Measurements from ENCODE around the gene PIK3R5. TPM values are rescaled to one million over a fixed set of nuclear protein-coding genes. Genes with fewer than 3 reads are reported as not detected.

Gene PIK3R5
- total RNA-seq, 1 donor from 2014 or later: 2.1 TPM

DNA sequence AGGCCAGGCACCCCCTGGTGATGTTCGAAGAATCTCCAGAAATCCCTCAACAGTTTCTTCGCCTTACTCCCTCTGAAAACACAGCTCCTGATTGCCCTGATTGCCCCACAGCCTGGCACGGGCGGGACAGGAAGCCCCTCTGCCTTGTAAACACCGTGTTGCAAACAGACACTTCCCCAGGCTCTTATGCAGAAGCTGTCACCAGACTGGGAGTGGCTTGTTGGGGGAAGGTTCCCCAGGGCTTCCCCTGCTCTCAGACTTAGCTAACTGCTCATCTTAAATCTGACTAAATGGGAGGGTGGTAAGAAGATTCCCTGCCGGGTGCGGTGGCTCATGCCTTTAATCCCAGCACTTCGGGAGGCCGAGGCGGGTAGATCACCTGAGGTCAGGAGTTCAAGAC lies 11.2 kb downstream of the PIK3R5 start:
- Histone ChIP-seq H3K9me3 (ENCODE audit: control insufficient read depth in 3 of 3, low read length in 3 of 3) (peaks cover 0 to 5% (median 0%) of the 10 kb centered on the region in 3 donors), H3K27ac (ENCODE audit: low read depth, low read length) (peak overlapping the region; percentile 20), H3K4me3 (ENCODE audit: low read length in 3 of 3) (no peak overlapping the region), H3K4me1 (ENCODE audit: control insufficient read depth in 3 of 3, insufficient read depth in 3 of 3, low read length in 3 of 3) (peaks cover 0 to 6% (median 0%) of the 10 kb centered on the region in 3 donors), H3K36me3 (ENCODE audit: control insufficient read depth in 3 of 3, insufficient read depth in 3 of 3, low read length in 3 of 3) (no peaks in the 10 kb centered on the region), H3K27me3 (ENCODE audit: control insufficient read depth in 3 of 3, insufficient read depth in 3 of 3, low read length in 3 of 3) (peaks cover 0 to 23% (median 3%) of the 10 kb centered on the region in 3 donors), H3K9ac (ENCODE audit: low read depth in 1 of 3, low read length in 3 of 3) (no peak overlapping the region)

DNA sequence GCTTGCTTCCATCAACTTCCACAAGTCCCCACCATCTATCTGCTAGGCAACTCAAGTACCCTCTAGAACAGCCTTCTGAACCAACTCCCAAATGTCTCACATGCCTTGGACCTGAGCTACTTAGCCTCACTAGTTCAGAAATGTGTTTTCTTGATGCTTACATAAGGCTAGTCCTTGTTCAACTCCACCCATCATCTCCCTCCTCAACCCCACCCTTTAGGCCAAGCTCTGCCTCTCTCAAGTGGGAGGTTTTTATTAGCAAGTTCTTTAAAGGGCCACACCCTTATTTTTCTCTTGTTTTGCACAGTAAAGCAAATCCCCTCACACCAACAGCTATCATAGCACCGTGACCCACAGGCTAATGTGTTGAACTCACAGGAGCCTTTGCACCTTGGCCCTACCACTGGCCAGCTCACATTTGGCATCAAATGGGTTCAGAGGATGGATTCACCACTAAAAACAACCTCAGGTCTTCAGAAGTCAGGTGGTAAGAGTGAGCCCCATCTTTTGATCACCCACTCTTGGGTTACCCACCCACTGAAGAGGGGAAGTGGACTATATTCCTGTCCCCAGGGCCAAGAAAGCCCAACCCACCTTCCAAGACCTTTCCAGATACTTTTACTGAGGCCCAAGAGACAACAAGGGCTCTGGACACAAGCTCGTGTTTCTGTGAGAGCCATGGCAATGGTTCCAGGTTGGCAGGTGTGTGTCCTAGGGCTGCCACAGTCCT lies 12.2 kb downstream of the PIK3R5 start:
- H3K9ac ChIP-seq (ENCODE audit: low read depth in 1 of 3, low read length in 3 of 3): no peak overlapping the region
- peaks cover 0 to 19% (median 0%) of the 10 kb centered on the region in 3 donors for H3K27me3 ChIP-seq (ENCODE audit: control insufficient read depth in 3 of 3, insufficient read depth in 3 of 3, low read length in 3 of 3)
- no peak overlapping the region for H3K4me3 ChIP-seq (ENCODE audit: low read length in 3 of 3)
- H3K4me1 ChIP-seq (ENCODE audit: control insufficient read depth in 3 of 3, insufficient read depth in 3 of 3, low read length in 3 of 3): peaks cover 0 to 6% (median 0%) of the 10 kb centered on the region in 3 donors
- no peaks in the 10 kb centered on the region for H3K36me3 ChIP-seq (ENCODE audit: control insufficient read depth in 3 of 3, insufficient read depth in 3 of 3, low read length in 3 of 3)
- peaks cover 0 to 5% (median 0%) of the 10 kb centered on the region in 3 donors for H3K9me3 ChIP-seq (ENCODE audit: control insufficient read depth in 3 of 3, low read length in 3 of 3)
- H3K27ac ChIP-seq (ENCODE audit: low read depth, low read length): peak overlapping the region; percentile 20

DNA sequence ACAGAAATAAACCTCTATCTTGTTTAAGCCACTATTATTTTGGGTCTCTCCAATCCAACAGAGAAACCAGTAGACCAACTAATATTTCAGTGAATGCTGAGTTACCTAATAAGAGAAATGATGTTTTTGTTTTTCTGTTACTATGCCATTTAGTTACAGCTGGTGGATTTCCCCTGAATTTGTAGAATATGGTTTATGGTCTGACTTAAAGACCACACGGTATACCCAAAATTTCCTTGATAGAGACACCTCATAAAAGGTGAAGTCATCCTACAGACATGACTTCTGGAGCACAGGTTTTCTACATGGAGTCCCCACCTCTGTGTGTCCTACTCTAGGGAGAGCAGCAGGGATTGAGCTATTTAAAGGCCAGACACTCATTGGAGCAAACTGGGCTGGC lies 13.3 kb downstream of the PIK3R5 start:
- H3K9me3 ChIP-seq (ENCODE audit: control insufficient read depth in 3 of 3, low read length in 3 of 3): peaks cover 0 to 5% (median 0%) of the 10 kb centered on the region in 3 donors
- peaks cover 0 to 6% (median 0%) of the 10 kb centered on the region in 3 donors for H3K4me1 ChIP-seq (ENCODE audit: control insufficient read depth in 3 of 3, insufficient read depth in 3 of 3, low read length in 3 of 3)
- H3K9ac ChIP-seq (ENCODE audit: low read depth in 1 of 3, low read length in 3 of 3): no peak overlapping the region
- H3K4me3 ChIP-seq (ENCODE audit: low read length in 3 of 3): no peak overlapping the region
- H3K36me3 ChIP-seq (ENCODE audit: control insufficient read depth in 3 of 3, insufficient read depth in 3 of 3, low read length in 3 of 3): no peaks in the 10 kb centered on the region
- H3K27ac ChIP-seq (ENCODE audit: low read depth, low read length): no peak overlapping the region
- peaks cover 0 to 19% (median 0%) of the 10 kb centered on the region in 3 donors for H3K27me3 ChIP-seq (ENCODE audit: control insufficient read depth in 3 of 3, insufficient read depth in 3 of 3, low read length in 3 of 3)

DNA sequence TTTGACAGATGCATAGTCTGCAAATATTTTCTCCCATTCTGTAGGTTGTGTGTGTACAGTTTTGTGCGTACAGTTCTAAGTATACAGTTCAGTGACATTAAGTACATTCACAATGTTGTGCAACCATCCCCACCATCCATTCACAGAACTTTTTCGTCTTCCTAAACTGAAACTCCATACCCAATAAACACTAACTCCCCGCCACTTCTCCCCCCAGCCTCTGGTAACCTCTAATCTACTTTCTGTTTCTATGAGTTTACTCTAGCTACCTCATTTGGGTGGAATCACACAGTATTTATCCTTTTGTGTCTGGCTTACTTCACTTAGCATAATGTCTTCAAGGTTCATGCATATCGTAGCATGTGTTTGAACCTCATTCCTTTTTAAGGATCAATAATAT lies 14.3 kb downstream of the PIK3R5 start:
- Histone ChIP-seq H3K36me3 (ENCODE audit: control insufficient read depth in 3 of 3, insufficient read depth in 3 of 3, low read length in 3 of 3) (no peaks in the 10 kb centered on the region), H3K4me3 (ENCODE audit: low read length in 3 of 3) (no peak overlapping the region), H3K27ac (ENCODE audit: low read depth, low read length) (no peak overlapping the region), H3K9me3 (ENCODE audit: control insufficient read depth in 3 of 3, low read length in 3 of 3) (peaks cover 0 to 5% (median 0%) of the 10 kb centered on the region in 3 donors), H3K27me3 (ENCODE audit: control insufficient read depth in 3 of 3, insufficient read depth in 3 of 3, low read length in 3 of 3) (peaks cover 0 to 21% (median 0%) of the 10 kb centered on the region in 3 donors), H3K9ac (ENCODE audit: low read depth in 1 of 3, low read length in 3 of 3) (no peak overlapping the region), H3K4me1 (ENCODE audit: control insufficient read depth in 3 of 3, insufficient read depth in 3 of 3, low read length in 3 of 3) (peaks cover 0 to 6% (median 0%) of the 10 kb centered on the region in 3 donors)

DNA sequence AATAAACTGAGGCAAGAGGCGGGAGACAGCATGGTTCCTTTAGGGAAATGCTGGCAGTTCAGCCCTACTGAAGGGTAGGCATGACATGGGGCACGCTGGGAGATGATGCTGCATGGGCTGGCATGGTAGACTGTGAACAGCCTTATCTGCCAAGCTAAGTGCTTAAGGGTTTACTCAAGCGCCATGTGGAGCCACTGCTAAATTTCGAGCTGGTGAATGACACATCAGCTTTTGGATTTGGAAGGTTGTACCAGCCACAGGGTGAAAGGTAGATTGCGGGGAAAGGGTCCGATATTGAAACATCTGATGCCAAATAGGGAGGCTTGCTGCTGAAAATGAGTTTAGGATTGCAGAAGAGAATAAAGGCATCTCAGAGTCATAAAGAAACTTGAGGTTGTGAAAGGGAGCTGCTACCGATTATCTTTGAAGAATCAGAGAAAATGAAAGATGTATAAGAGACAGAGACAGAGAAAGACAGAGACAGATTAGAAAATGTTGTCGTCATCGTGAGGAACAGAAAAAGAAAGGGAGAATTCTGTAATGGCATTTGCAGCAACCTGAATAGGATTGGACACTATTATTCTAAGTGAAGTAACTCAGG lies 16.3 kb downstream of the PIK3R5 start:
- Histone ChIP-seq H3K36me3 (ENCODE audit: control insufficient read depth in 3 of 3, insufficient read depth in 3 of 3, low read length in 3 of 3) (no peaks in the 10 kb centered on the region), H3K9me3 (ENCODE audit: control insufficient read depth in 3 of 3, low read length in 3 of 3) (peaks cover 0 to 7% (median 4%) of the 10 kb centered on the region in 3 donors), H3K9ac (ENCODE audit: low read depth in 1 of 3, low read length in 3 of 3) (no peak overlapping the region), H3K27ac (ENCODE audit: low read depth, low read length) (no peak overlapping the region), H3K4me1 (ENCODE audit: control insufficient read depth in 3 of 3, insufficient read depth in 3 of 3, low read length in 3 of 3) (no peaks in the 10 kb centered on the region), H3K27me3 (ENCODE audit: control insufficient read depth in 3 of 3, insufficient read depth in 3 of 3, low read length in 3 of 3) (peaks cover 0 to 23% (median 2%) of the 10 kb centered on the region in 3 donors), H3K4me3 (ENCODE audit: low read length in 3 of 3) (no peak overlapping the region)

DNA sequence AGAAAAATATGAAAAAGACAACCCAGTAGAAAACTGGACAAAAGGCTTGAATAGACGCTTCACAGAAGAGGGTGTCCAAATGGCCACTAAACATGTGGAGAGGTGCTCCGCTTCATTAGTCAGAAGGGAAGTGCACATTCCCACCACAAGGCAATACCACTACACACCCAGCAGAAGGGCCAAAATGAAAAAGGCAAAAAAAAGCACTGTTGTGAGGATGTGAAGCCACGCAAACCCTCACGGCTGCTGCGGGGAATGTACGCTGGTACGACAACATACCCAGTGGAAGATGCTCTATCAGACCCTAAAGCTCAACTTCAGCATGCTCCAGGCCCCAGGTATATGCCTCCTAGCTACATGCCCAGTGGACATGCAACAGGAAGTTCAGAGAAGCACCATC lies 17.0 kb downstream of the PIK3R5 start:
- no peak overlapping the region for H3K27ac ChIP-seq (ENCODE audit: low read depth, low read length)
- peaks cover 0 to 23% (median 2%) of the 10 kb centered on the region in 3 donors for H3K27me3 ChIP-seq (ENCODE audit: control insufficient read depth in 3 of 3, insufficient read depth in 3 of 3, low read length in 3 of 3)
- H3K4me3 ChIP-seq (ENCODE audit: low read length in 3 of 3): no peak overlapping the region
- H3K9ac ChIP-seq (ENCODE audit: low read depth in 1 of 3, low read length in 3 of 3): no peak overlapping the region
- no peaks in the 10 kb centered on the region for H3K4me1 ChIP-seq (ENCODE audit: control insufficient read depth in 3 of 3, insufficient read depth in 3 of 3, low read length in 3 of 3)
- peaks cover 0 to 7% (median 4%) of the 10 kb centered on the region in 3 donors for H3K9me3 ChIP-seq (ENCODE audit: control insufficient read depth in 3 of 3, low read length in 3 of 3)
- H3K36me3 ChIP-seq (ENCODE audit: control insufficient read depth in 3 of 3, insufficient read depth in 3 of 3, low read length in 3 of 3): no peaks in the 10 kb centered on the region

DNA sequence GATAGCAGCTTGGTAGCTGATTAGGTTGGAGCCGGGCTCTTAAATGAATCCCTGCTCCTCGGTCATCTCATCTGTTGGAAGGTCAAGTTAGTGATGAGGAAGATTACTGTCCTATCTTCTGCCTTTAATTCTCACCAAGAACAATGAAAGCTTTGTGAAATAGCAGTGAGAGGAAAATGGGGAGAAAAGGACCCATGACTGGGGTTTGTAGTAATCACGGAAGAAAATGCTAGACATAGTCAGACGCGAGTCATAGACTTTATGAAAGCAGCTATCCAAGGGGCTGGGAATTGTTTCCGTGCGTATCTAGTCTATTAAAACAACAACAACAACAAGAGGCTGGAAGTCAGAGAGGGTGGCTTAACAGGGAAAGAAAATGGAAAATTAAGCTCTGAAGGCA lies 18.3 kb downstream of the PIK3R5 start:
- peaks cover 0 to 18% (median 2%) of the 10 kb centered on the region in 3 donors for H3K27me3 ChIP-seq (ENCODE audit: control insufficient read depth in 3 of 3, insufficient read depth in 3 of 3, low read length in 3 of 3)
- H3K4me3 ChIP-seq (ENCODE audit: low read length in 3 of 3): no peak overlapping the region
- no peak overlapping the region for H3K9ac ChIP-seq (ENCODE audit: low read depth in 1 of 3, low read length in 3 of 3)
- no peak overlapping the region for H3K27ac ChIP-seq (ENCODE audit: low read depth, low read length)
- no peaks in the 10 kb centered on the region for H3K4me1 ChIP-seq (ENCODE audit: control insufficient read depth in 3 of 3, insufficient read depth in 3 of 3, low read length in 3 of 3)
- H3K9me3 ChIP-seq (ENCODE audit: control insufficient read depth in 3 of 3, low read length in 3 of 3): peaks cover 0 to 7% (median 4%) of the 10 kb centered on the region in 3 donors
- no peaks in the 10 kb centered on the region for H3K36me3 ChIP-seq (ENCODE audit: control insufficient read depth in 3 of 3, insufficient read depth in 3 of 3, low read length in 3 of 3)

DNA sequence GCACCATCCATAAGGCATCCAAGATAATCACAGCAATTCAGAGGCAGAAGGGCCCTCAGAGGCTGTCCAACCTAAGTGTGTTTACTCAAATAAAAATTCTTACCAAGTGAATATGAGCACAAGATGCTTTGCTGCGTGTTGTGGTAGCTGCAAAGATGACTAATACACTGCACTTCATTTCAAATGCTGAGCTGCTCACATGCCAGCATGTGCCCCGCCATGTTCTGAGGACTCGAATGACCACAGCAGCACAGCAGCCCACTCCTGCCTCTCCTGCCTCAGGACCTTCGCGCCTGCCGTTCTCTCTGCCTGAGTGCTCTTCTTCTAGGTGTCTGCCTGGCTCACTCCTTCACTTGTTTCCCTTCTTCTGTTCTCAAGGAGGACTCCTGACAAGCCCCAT lies 19.0 kb downstream of the PIK3R5 start:
- Histone ChIP-seq H3K27me3 (ENCODE audit: control insufficient read depth in 3 of 3, insufficient read depth in 3 of 3, low read length in 3 of 3) (peaks cover 0 to 21% (median 2%) of the 10 kb centered on the region in 3 donors), H3K9ac (ENCODE audit: low read depth in 1 of 3, low read length in 3 of 3) (no peak overlapping the region), H3K36me3 (ENCODE audit: control insufficient read depth in 3 of 3, insufficient read depth in 3 of 3, low read length in 3 of 3) (no peaks in the 10 kb centered on the region), H3K9me3 (ENCODE audit: control insufficient read depth in 3 of 3, low read length in 3 of 3) (peaks cover 0 to 4% (median 4%) of the 10 kb centered on the region in 3 donors), H3K4me3 (ENCODE audit: low read length in 3 of 3) (no peak overlapping the region), H3K4me1 (ENCODE audit: control insufficient read depth in 3 of 3, insufficient read depth in 3 of 3, low read length in 3 of 3) (peaks cover 0 to 3% (median 0%) of the 10 kb centered on the region in 3 donors), H3K27ac (ENCODE audit: low read depth, low read length) (no peak overlapping the region)

DNA sequence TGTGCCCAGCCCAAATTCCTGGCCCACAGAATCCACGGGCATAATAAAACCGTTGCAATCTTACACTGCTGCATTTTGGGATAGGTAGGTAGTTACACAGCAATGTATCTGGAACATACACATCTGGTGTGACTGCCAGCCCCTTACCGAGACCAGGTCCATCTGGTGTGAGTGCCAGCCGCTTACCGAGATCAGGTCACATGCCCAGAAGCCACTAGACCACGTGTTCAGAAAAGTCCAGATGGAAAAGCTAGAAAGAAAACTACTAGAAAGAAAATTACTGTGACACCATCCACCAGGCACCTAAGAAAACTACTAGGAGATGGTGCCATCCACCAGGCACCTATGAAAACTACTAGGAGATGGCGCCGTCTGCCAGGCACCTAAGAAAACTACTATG lies 19.4 kb downstream of the PIK3R5 start:
- Histone ChIP-seq H3K36me3 (ENCODE audit: control insufficient read depth in 3 of 3, insufficient read depth in 3 of 3, low read length in 3 of 3) (no peaks in the 10 kb centered on the region), H3K9ac (ENCODE audit: low read depth in 1 of 3, low read length in 3 of 3) (no peak overlapping the region), H3K27ac (ENCODE audit: low read depth, low read length) (no peak overlapping the region), H3K27me3 (ENCODE audit: control insufficient read depth in 3 of 3, insufficient read depth in 3 of 3, low read length in 3 of 3) (peaks cover 0 to 22% (median 3%) of the 10 kb centered on the region in 3 donors), H3K9me3 (ENCODE audit: control insufficient read depth in 3 of 3, low read length in 3 of 3) (peaks cover 0 to 4% (median 4%) of the 10 kb centered on the region in 3 donors), H3K4me3 (ENCODE audit: low read length in 3 of 3) (no peak overlapping the region), H3K4me1 (ENCODE audit: control insufficient read depth in 3 of 3, insufficient read depth in 3 of 3, low read length in 3 of 3) (peaks cover 0 to 3% (median 0%) of the 10 kb centered on the region in 3 donors)

DNA sequence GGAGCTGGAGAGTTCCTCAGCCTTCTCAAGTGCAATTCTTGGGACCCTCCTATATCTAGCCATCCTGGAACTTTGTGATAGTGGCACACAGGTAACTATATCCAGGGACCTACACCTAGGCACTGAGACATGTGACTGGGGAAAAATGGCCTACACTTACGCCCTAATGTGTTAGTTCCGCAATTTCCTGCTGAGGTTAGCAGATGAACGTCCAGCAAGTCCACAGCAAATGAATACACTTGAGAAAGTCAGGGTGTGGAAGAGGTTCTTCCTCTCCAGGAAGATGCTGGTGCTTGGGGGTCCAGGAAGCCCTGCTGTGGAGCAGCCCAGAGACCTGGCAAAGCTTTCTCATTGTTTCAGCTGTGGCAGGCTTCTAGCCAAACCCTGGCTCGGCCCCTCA lies 20.8 kb downstream of the PIK3R5 start:
- H3K4me1 ChIP-seq (ENCODE audit: control insufficient read depth in 3 of 3, insufficient read depth in 3 of 3, low read length in 3 of 3): peaks cover 0 to 3% (median 0%) of the 10 kb centered on the region in 3 donors
- no peak overlapping the region for H3K27ac ChIP-seq (ENCODE audit: low read depth, low read length)
- H3K27me3 ChIP-seq (ENCODE audit: control insufficient read depth in 3 of 3, insufficient read depth in 3 of 3, low read length in 3 of 3): peaks cover 2 to 22% (median 5%) of the 10 kb centered on the region in 3 donors

More for the DNA sequence above, 20.8 kb downstream of the PIK3R5 start:
- no peaks in the 10 kb centered on the region for H3K36me3 ChIP-seq (ENCODE audit: control insufficient read depth in 3 of 3, insufficient read depth in 3 of 3, low read length in 3 of 3)
- no peak overlapping the region for H3K9ac ChIP-seq (ENCODE audit: low read depth in 1 of 3, low read length in 3 of 3)
- H3K9me3 ChIP-seq (ENCODE audit: control insufficient read depth in 3 of 3, low read length in 3 of 3): peaks cover 0 to 4% (median 2%) of the 10 kb centered on the region in 3 donors
- H3K4me3 ChIP-seq (ENCODE audit: low read length in 3 of 3): no peak overlapping the region

Measured in skeletal muscle tissue (tissue), 4 donors.